OCI-LY3 (cell line): ENCODE measurements around the gene NACA2.

ENCODE experiments used
- CTCF ChIP-seq: fragments of 200-600, 300-600 bp; sonication (generic); IDR thresholded peaks from 2 replicates; pipeline ENCODE4 v1.5.1; 2014; ENCODE audit warnings: antibody characterized with exemption, low read length, low read depth
- EZH2phosphoT487 ChIP-seq: fragments of 200-600 bp; shearing (Covaris generic); IDR thresholded peaks from 2 replicates; pipeline ENCODE4 v1.6.1; 2018; ENCODE audit warnings: antibody characterized with exemption, mixed run types, low read depth

- TF ChIP-seq CTCF, result no peak
- no peak for TF ChIP-seq EZH2phosphoT487
Observed at GRCh38 chr17:61582593-61582992, 8.4 kb downstream of the NACA2 start.
